Erythroblast (primary cell): ENCODE results near the gene ZNF628.
A peak's percentile ranks its signal among the peaks of the same experiment; 100 is the strongest.

ENCODE experiments used
- DNase-seq, 2 experiments: peaks; one replicate each; lab custom pipeline; 2025; lab: John Stamatoyannopoulos, UW
- GATA1 ChIP-seq: IDR thresholded peaks from 2 replicates; pipeline ENCODE4 v1.6.1; 2011; ENCODE audit warnings: low read depth, mild to moderate bottlenecking, control low read depth, low read length, moderate library complexity
- POLR2A ChIP-seq: IDR thresholded peaks from 2 replicates; pipeline ENCODE4 v1.6.1; 2011; ENCODE audit warnings: mild to moderate bottlenecking, low read length

Gene ZNF628

GRCh38 chr19:55464662-55465054, 11.8 kb upstream of the ZNF628 start, which contains the start of gene C19orf85:
C19orf85 (minus strand) TSS chr19:55464751; CDS start chr19:55464554, 197 bp downstream.
- DNase-seq = no peak
- no peak for TF ChIP-seq GATA1

- DNase-seq = peak; percentile 38 to 48
- TF ChIP-seq POLR2A = no peak
- no peak for TF ChIP-seq GATA1
These were observed 10.8 kb upstream of the ZNF628 start for GRCh38 chr19:55465460-55466240.

GRCh38 chr19:55466241-55466614, 10.2 kb upstream of the ZNF628 start:
- TF ChIP-seq GATA1 (no peak), POLR2A (no peak)
- no peak for DNase-seq

- DNase-seq = peak; percentile 85 to 89
These were observed 9.0 kb upstream of the ZNF628 start for GRCh38 chr19:55467236-55468053.

DNA sequence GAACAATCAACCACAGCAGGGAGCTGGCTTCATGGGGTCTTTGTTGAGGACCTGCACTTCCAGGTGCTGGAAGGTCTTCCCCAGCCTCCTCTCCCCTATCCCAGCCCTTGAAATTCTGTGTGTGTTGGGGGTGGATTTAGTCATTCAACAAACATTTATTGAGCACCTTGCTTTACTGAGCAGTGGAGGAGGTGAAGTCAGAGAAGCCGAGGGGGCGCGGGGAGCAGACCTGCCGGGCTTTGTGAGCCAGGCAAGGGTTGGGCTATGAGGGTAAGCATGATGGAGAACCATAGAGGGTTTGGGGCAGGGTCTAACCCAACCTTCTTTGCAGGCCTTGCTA, 8.4 kb upstream of the ZNF628 start:
- TF ChIP-seq POLR2A (no peak), GATA1 (no peak)
- no peak for DNase-seq

More at GRCh38 chr19:55467236-55468053, 9.0 kb upstream of the ZNF628 start:
- TF ChIP-seq POLR2A (no peak), GATA1 (no peak)

DNA sequence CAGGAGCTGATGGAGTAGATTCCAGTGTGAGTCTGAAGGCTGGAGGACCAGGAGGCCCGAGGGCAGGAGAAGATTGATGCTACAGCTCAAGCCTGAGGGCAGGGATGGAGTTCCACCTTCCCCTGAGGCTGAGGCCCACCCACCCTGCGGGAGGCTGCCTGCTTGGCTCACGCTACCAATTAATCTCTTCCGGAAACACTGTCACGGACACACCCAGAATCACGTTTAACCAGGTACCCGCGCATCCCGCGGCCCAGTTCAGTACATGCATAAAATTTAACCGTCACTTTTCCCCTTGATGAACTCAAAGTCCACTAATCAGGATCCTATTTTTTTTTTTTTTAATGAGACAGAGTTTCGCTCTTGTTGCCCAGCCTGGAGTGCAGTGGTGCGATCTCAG, 5.2 kb upstream of the ZNF628 start:
- no peak for TF ChIP-seq POLR2A
- no peak for TF ChIP-seq GATA1
- DNase-seq = no peak

DNA sequence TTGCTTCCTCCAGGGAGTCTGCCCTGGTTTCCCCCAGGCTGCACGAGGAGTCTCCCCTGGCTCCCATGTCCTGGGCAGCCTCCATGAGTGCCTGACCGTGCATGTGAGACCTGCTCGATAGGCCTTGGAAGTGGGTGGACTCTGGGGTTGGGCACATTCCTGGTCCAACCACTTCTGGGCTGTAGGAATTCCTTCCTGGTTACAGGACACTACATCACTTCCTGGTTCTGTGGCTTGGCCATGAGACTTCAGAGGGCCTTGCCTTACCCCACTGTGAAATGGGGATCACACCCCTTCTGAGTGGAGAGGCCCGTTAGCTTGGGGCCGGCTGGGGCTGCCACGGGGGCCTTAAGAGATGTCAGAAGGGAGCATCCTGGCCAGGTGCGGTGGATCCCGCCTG, 4.0 kb upstream of the ZNF628 start:
- TF ChIP-seq POLR2A (no peak), GATA1 (no peak)
- no peak for DNase-seq

DNA sequence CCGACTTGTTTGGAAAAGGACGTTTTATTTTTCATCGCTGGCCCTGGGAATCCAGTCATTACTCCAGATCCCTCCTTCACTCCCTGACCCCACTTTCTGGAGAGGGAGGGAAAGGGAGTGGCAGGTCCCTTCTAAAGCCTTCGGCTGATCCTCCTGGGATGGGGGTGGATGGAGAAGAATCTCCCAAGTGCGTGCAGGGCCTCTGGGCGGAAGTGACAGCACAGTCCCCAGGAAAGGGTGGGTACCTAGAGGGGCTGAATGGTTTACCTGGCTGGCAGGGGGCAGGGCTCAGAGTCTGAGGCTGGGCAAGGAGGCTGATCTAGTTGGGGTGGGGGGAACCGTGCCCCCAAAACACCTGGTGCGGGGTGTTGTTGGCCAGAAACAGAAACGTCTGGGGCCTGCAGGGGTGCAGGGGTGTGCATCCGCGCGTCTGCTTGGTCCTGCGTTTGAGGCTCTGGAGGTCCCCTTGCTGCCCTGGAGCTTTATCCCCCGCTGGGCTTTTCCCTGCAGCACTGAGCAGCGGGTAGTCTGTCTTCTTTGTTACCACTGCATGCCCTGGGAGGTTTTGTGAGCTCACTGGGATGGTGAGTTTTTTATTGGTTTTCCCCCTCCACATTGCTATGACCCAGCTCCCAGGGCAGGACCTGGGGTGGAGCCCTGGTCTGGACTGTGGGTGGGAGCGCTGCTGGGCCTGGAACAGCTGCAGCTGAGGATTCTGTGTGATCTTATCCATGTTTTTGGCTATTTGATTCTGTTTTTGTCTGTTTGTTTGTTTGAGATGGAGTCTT, 3.0 kb upstream of the ZNF628 start:
- TF ChIP-seq GATA1 = no peak
- no peak for TF ChIP-seq POLR2A
- no peak for DNase-seq

DNA sequence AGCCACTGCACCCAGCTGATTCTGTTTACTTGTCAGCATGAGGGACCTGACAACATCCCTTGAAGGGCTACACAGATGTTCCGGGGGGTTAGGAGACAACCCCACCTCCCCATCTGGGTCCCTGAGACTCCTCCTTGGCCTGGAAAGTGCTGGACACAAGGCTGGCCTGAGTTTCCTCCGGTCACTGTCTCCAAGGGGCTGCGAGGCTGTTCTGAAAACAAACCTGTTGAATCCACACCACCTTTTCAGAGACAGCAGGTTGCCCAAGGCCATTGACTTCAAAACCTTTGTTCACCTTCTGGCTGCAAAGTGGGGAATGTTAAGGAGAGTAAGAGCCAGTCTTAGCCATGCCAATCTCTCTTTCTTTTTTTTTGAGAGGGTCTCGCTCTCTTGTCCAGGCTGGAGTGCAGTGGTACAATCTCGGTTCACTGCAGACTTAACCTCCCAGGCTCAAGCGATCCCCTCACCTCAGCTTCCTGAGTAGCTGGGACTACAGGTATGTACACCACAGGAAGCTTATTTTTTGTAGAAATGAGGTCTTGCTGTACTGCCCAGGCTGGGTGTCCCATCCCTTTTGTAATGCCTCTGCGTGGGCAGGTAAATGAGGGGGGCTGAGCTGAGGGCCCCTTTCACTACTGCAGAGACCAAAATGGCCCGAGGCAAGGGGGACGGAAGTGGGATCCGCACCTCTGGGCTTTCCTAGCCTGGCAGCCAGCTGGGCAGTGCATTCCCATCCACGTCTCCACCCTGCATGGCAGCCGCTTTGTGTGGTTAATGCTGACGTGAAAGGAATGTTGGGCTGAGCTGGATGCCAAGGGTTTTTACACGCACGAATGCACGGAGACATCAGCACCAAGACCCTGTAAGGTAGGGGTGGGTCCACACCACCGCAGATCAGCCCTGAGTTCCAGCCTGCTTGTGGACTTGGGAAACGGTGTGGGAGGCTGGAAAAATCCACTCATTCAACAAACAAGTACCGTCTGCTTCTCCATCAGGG, 1.9 kb upstream of the ZNF628 start:
- TF ChIP-seq GATA1 = no peak
- no peak for TF ChIP-seq POLR2A
- no peak for DNase-seq

GRCh38 chr19:55477905-55478304, 1.5 kb downstream of the ZNF628 start:
- no peak for TF ChIP-seq GATA1
- TF ChIP-seq POLR2A = no peak
- DNase-seq = no peak

DNA sequence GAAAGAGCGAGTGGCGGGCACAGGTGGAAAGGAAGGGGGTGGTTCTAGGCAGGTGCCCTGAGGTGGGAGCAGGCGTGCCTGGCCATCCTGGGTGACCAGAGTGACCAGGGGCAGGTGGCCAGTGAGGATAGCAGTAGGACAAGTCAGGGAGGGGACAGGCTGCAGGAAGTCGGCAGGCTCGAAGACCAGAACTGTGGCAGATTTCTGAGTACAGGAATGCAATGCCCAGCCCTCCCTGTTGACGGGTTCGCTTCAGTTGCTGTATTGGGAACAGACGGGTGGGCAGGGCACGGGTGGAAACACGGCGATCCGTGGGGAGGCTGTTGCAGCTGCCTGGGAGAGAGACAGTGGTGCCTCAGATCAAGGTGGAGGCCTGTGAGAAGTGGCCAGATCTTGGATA, 1.9 kb downstream of the ZNF628 start:
- DNase-seq = no peak
- TF ChIP-seq GATA1 = no peak
- TF ChIP-seq POLR2A = no peak

DNA sequence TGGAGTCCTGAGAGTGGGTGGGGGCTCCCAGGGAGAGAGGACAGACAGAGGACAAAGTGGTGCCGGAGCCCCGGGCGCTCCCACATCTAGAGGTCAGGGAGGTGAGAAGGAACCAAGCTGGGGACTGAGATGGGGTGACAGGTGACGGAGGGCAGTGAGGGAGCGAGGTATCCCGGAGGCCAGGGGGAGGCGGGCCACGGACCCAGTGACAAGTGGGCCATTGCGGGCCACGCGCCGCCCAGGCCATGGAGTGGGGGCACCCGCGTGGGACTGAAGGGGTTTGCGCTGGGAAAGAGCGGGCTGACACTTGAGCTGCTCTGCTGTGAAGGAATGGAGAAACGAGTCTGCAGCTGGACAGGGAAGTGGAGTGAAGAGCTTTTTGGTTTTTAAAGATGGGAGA, 2.6 kb downstream of the ZNF628 start:
- no peak for TF ChIP-seq GATA1
- no peak for TF ChIP-seq POLR2A
- no peak for DNase-seq
